Peyer's patch (tissue), 4 donors: ENCODE results near the gene ANAPC16.

Experiments used
- POLR2A ChIP-seq, 2 donors: fragments of 450-650 bp; IDR thresholded peaks; one replicate each; pipeline ENCODE4 v1.5.1; 2017; ENCODE audit warnings: antibody characterized with exemption in 2 of 2, mild to moderate bottlenecking in 2 of 2, moderate library complexity in 2 of 2
- TF ChIP-seq, protein P1 (sequence below), 6 experiments: fragments of 450-650 bp in 4 of 6; fragments of 200-600 bp in 2 of 6; sonication (generic) in 1 of 6; IDR thresholded peaks; one replicate each; pipeline ENCODE4 v1.5.1; 2017 to 2019; ENCODE audit warnings: antibody characterized with exemption in 6 of 6, mild to moderate bottlenecking in 3 of 6, moderate library complexity in 1 of 6

DNA sequence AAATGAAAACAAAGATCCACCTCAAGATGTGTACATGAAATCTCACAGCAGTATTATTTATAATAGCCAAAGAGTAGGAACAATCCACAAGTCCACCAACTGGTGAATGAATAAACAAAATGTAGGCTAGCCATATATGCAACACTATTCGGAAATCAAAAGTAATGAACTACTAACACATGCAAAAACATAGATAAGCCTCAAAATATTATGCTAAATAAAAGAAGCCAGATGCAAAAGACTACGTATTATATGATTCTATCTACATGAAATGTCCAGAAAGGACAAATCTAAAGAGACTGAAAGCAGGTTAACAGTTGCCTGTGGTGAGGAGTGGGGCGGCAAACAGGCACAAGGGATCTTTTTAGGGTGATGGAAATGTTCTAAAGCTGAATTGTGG lies 48.7 kb upstream of the ANAPC16 start:
- TF ChIP-seq, protein P1, sequence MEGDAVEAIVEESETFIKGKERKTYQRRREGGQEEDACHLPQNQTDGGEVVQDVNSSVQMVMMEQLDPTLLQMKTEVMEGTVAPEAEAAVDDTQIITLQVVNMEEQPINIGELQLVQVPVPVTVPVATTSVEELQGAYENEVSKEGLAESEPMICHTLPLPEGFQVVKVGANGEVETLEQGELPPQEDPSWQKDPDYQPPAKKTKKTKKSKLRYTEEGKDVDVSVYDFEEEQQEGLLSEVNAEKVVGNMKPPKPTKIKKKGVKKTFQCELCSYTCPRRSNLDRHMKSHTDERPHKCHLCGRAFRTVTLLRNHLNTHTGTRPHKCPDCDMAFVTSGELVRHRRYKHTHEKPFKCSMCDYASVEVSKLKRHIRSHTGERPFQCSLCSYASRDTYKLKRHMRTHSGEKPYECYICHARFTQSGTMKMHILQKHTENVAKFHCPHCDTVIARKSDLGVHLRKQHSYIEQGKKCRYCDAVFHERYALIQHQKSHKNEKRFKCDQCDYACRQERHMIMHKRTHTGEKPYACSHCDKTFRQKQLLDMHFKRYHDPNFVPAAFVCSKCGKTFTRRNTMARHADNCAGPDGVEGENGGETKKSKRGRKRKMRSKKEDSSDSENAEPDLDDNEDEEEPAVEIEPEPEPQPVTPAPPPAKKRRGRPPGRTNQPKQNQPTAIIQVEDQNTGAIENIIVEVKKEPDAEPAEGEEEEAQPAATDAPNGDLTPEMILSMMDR (IDR thresholded peaks at IDR 0.05) = no peak
- TF ChIP-seq POLR2A (IDR thresholded peaks at IDR 0.05) = no peak
